ENCODE data around the gene NELFE.
"Not testable (repeated sequence)": the region's sequence is repeated elsewhere in the genome, so short reads cannot be mapped to it uniquely, and the experiment has no call there.

Gene NELFE

GRCh38 chr6:31958741-31959739 is at the start of gene NELFE, which contains the start of gene SKIC2:
TSS of gene NELFE (minus strand) at chr6:31958971. CDS start at chr6:31958446, 525 bp downstream.
TSS of gene SKIC2 (plus strand) at chr6:31959175. CDS start at chr6:31959193, 18 bp downstream.
- in situ Hi-C loops (cut with HindIII; ENCODE audit: low sequenced_read_pairs), result no loop called here

GRCh38 chr6:32008037-32008436 is 49.3 kb upstream of the NELFE start:
- in situ Hi-C loops (cut with HindIII; ENCODE audit: low sequenced_read_pairs), result not testable (repeated sequence)

- in situ Hi-C loops (cut with HindIII; ENCODE audit: low sequenced_read_pairs), result not testable (repeated sequence)
Measured at GRCh38 chr6:32007086-32007485, 48.3 kb upstream of the NELFE start.

GRCh38 chr6:32005991-32006529 is 47.3 kb upstream of the NELFE start:
- in situ Hi-C loops (cut with HindIII; ENCODE audit: low sequenced_read_pairs), result not testable (repeated sequence)

- in situ Hi-C loops (cut with HindIII; ENCODE audit: low sequenced_read_pairs), result not testable (repeated sequence)
Measured at GRCh38 chr6:32005538-32005880, 46.7 kb upstream of the NELFE start.

GRCh38 chr6:32004864-32005537 is 46.2 kb upstream of the NELFE start:
- in situ Hi-C loops (cut with HindIII; ENCODE audit: low sequenced_read_pairs), result not testable (repeated sequence)

GRCh38 chr6:32004393-32004792 is 45.6 kb upstream of the NELFE start:
- in situ Hi-C loops (cut with HindIII; ENCODE audit: low sequenced_read_pairs), result not testable (repeated sequence)

- in situ Hi-C loops (cut with HindIII; ENCODE audit: low sequenced_read_pairs), result not testable (repeated sequence)
Measured at GRCh38 chr6:32003301-32003700, 44.5 kb upstream of the NELFE start.

- in situ Hi-C loops (cut with HindIII; ENCODE audit: low sequenced_read_pairs), result not testable (repeated sequence)
Measured at GRCh38 chr6:32002546-32003268, 43.9 kb upstream of the NELFE start.

GRCh38 chr6:31996385-31996784 is 37.6 kb upstream of the NELFE start:
- in situ Hi-C loops (cut with HindIII; ENCODE audit: low sequenced_read_pairs), result not testable (repeated sequence)

GRCh38 chr6:31994421-31994820 is 35.6 kb upstream of the NELFE start:
- in situ Hi-C loops (cut with HindIII; ENCODE audit: low sequenced_read_pairs), result not testable (repeated sequence)

- in situ Hi-C loops (cut with HindIII; ENCODE audit: low sequenced_read_pairs), result not testable (repeated sequence)
Measured at GRCh38 chr6:31989363-31989762, 30.6 kb upstream of the NELFE start.

GRCh38 chr6:31981744-31982143 is 23.0 kb upstream of the NELFE start, which contains the start of gene C4A:
TSS of gene C4A (plus strand) at chr6:31982057. CDS start at chr6:31982108, 51 bp downstream.
- in situ Hi-C loops (cut with HindIII; ENCODE audit: low sequenced_read_pairs), result not testable (repeated sequence)

- in situ Hi-C loops (cut with HindIII; ENCODE audit: low sequenced_read_pairs), result not testable (repeated sequence)
Measured at GRCh38 chr6:31980998-31981397, 22.2 kb upstream of the NELFE start.

- in situ Hi-C loops (cut with HindIII; ENCODE audit: low sequenced_read_pairs), result not testable (repeated sequence)
Measured at GRCh38 chr6:31980195-31980876, 21.6 kb upstream of the NELFE start.

GRCh38 chr6:31979238-31979898 is 20.6 kb upstream of the NELFE start:
- in situ Hi-C loops (cut with HindIII; ENCODE audit: low sequenced_read_pairs), result no loop called here

GRCh38 chr6:31978831-31979230 is 20.1 kb upstream of the NELFE start:
- in situ Hi-C loops (cut with HindIII; ENCODE audit: low sequenced_read_pairs), result no loop called here

GRCh38 chr6:31977816-31978431 is 19.2 kb upstream of the NELFE start:
- in situ Hi-C loops (cut with HindIII; ENCODE audit: low sequenced_read_pairs), result no loop called here

GRCh38 chr6:31976065-31976464 is 17.3 kb upstream of the NELFE start:
- in situ Hi-C loops (cut with HindIII; ENCODE audit: low sequenced_read_pairs), result not testable (repeated sequence)

All from DLD1 (cell line).